Panc1 (cell line): ENCODE results near the gene PRDX2.

ENCODE experiments used
- POLR2AphosphoS5 ChIP-seq: IDR thresholded peaks from 2 replicates; pipeline ENCODE4 v1.6.1; 2012; ENCODE audit warnings: mild to moderate bottlenecking, low read depth, low read length, moderate library complexity
- TCF7L2 ChIP-seq: IDR thresholded peaks from 2 replicates; pipeline ENCODE4 v1.6.1; 2011; ENCODE audit warnings: mild to moderate bottlenecking, low read depth, low read length, inconsistent platforms
- TF ChIP-seq, protein P1 (sequence below): fragments of 450-650 bp; IDR thresholded peaks from 2 replicates; pipeline ENCODE4 v1.5.1; 2017; ENCODE audit warnings: mild to moderate bottlenecking
- TF ChIP-seq, protein P2 (sequence below), 2 experiments: IDR thresholded peaks; 2 replicates each; pipeline ENCODE4 v1.6.1; 2011 to 2012; ENCODE audit warnings: low read depth in 2 of 2, control low read depth in 1 of 2, low read length in 1 of 2, mild to moderate bottlenecking in 1 of 2, moderate library complexity in 1 of 2; ENCODE audit not compliant: insufficient read depth in 1 of 2

DNA sequence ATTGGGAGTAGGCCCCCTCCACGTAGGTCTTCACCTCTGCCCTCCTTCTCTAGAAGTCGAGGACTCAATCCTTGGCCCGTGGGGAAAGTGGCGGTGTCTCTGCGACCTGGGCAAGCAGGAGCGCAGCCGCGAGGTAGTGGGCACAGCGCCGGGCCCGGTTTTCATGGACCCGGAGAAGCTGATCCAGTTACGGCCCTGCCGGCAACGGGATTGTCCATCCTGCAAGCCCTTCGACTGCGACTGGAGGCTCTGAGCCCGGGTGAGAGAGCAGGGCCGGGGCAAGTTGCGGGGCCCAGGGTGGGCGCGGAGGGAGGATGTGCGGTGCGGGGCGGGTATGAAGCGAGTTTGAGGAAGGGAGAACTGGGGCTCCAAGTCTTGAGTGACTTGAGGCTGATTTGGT, 2.5 kb upstream of the PRDX2 start:
- TF ChIP-seq TCF7L2 (no peak), POLR2AphosphoS5 (no peak)
- TF ChIP-seq, protein P1, sequence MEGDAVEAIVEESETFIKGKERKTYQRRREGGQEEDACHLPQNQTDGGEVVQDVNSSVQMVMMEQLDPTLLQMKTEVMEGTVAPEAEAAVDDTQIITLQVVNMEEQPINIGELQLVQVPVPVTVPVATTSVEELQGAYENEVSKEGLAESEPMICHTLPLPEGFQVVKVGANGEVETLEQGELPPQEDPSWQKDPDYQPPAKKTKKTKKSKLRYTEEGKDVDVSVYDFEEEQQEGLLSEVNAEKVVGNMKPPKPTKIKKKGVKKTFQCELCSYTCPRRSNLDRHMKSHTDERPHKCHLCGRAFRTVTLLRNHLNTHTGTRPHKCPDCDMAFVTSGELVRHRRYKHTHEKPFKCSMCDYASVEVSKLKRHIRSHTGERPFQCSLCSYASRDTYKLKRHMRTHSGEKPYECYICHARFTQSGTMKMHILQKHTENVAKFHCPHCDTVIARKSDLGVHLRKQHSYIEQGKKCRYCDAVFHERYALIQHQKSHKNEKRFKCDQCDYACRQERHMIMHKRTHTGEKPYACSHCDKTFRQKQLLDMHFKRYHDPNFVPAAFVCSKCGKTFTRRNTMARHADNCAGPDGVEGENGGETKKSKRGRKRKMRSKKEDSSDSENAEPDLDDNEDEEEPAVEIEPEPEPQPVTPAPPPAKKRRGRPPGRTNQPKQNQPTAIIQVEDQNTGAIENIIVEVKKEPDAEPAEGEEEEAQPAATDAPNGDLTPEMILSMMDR: no peak
- TF ChIP-seq, protein P2, sequence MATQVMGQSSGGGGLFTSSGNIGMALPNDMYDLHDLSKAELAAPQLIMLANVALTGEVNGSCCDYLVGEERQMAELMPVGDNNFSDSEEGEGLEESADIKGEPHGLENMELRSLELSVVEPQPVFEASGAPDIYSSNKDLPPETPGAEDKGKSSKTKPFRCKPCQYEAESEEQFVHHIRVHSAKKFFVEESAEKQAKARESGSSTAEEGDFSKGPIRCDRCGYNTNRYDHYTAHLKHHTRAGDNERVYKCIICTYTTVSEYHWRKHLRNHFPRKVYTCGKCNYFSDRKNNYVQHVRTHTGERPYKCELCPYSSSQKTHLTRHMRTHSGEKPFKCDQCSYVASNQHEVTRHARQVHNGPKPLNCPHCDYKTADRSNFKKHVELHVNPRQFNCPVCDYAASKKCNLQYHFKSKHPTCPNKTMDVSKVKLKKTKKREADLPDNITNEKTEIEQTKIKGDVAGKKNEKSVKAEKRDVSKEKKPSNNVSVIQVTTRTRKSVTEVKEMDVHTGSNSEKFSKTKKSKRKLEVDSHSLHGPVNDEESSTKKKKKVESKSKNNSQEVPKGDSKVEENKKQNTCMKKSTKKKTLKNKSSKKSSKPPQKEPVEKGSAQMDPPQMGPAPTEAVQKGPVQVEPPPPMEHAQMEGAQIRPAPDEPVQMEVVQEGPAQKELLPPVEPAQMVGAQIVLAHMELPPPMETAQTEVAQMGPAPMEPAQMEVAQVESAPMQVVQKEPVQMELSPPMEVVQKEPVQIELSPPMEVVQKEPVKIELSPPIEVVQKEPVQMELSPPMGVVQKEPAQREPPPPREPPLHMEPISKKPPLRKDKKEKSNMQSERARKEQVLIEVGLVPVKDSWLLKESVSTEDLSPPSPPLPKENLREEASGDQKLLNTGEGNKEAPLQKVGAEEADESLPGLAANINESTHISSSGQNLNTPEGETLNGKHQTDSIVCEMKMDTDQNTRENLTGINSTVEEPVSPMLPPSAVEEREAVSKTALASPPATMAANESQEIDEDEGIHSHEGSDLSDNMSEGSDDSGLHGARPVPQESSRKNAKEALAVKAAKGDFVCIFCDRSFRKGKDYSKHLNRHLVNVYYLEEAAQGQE (IDR thresholded peaks at IDR 0.05; ENCODE audit: insufficient read depth in 1 of 2, low read depth in 2 of 2, low read length in 1 of 2): no peak
